ENCODE results near the gene CCDC127. TPM values are rescaled to one million over a fixed set of nuclear protein-coding genes. Genes with fewer than 3 reads are reported as not detected.

CCDC127 gene
- total RNA-seq, 1 donor from 2014 or later, result 11.1 TPM

DNA sequence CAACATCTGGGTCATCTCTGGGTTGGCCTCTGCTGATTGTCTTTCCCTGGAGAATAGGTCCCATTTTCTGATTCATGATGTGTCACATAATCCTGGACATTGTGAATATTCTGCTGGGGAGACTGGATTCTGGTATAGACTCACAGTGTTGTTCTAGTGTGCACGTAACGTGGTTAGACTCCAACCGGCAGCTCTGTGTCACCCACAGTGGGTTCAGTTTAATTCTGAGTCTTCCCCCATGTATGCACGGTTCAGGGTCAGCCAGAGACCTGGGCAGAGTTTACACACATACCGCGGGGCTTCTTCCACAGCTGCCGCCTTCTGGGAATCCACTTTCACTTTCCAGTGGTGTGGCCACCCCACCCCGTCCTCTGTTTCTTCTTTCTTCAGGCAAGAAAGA lies 64.7 kb downstream of the CCDC127 start:
- TF ChIP-seq, protein P1, sequence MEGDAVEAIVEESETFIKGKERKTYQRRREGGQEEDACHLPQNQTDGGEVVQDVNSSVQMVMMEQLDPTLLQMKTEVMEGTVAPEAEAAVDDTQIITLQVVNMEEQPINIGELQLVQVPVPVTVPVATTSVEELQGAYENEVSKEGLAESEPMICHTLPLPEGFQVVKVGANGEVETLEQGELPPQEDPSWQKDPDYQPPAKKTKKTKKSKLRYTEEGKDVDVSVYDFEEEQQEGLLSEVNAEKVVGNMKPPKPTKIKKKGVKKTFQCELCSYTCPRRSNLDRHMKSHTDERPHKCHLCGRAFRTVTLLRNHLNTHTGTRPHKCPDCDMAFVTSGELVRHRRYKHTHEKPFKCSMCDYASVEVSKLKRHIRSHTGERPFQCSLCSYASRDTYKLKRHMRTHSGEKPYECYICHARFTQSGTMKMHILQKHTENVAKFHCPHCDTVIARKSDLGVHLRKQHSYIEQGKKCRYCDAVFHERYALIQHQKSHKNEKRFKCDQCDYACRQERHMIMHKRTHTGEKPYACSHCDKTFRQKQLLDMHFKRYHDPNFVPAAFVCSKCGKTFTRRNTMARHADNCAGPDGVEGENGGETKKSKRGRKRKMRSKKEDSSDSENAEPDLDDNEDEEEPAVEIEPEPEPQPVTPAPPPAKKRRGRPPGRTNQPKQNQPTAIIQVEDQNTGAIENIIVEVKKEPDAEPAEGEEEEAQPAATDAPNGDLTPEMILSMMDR (IDR thresholded peaks at IDR 0.05), result no peak
- H3K4me1 Mint-ChIP-seq (ENCODE audit: unreplicated experiment), result peaks cover 27% of the 10 kb centered on the region
- peaks cover 7% of the 10 kb centered on the region for H3K27me3 Mint-ChIP-seq (ENCODE audit: unreplicated experiment)
- peaks cover 5% of the 10 kb centered on the region for H3K36me3 Mint-ChIP-seq (ENCODE audit: unreplicated experiment)
- DNase-seq (ENCODE audit: extremely low spot score, unreplicated experiment), result no peak
- no peak overlapping the region for H3K4me3 Mint-ChIP-seq (ENCODE audit: unreplicated experiment)
- H3K27ac Mint-ChIP-seq (ENCODE audit: unreplicated experiment), result no peak overlapping the region
- H3K9me3 Mint-ChIP-seq (ENCODE audit: unreplicated experiment), result peaks cover 6% of the 10 kb centered on the region

DNA sequence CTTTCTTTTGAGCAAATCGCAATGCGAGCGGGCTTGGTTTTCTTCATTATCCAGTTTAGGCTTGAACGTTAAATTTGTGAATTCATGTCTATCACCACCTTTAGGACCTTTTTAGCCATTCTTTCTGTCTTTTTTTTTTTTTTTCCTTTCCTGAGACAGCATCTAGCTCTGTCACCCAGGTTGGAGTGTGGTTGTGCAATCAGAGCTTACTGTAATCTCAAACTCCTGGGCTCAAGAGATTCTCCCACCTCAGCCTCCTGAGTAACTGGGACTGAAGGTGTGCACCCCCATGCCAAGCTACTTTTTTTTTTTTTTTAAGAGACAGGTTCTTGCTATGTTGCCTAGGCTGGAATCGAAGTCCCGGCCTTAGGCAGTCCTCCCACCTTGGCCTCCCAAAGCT lies 65.9 kb downstream of the CCDC127 start:
- DNase-seq (ENCODE audit: extremely low spot score, unreplicated experiment), result no peak
- Mint-ChIP-seq H3K27me3 (ENCODE audit: unreplicated experiment) (peaks cover 7% of the 10 kb centered on the region), H3K4me1 (ENCODE audit: unreplicated experiment) (peaks cover 27% of the 10 kb centered on the region), H3K9me3 (ENCODE audit: unreplicated experiment) (peaks cover 17% of the 10 kb centered on the region), H3K27ac (ENCODE audit: unreplicated experiment) (no peak overlapping the region), H3K36me3 (ENCODE audit: unreplicated experiment) (peaks cover 11% of the 10 kb centered on the region), H3K4me3 (ENCODE audit: unreplicated experiment) (no peak overlapping the region)
- TF ChIP-seq, protein P1 (IDR thresholded peaks at IDR 0.05), result no peak

DNA sequence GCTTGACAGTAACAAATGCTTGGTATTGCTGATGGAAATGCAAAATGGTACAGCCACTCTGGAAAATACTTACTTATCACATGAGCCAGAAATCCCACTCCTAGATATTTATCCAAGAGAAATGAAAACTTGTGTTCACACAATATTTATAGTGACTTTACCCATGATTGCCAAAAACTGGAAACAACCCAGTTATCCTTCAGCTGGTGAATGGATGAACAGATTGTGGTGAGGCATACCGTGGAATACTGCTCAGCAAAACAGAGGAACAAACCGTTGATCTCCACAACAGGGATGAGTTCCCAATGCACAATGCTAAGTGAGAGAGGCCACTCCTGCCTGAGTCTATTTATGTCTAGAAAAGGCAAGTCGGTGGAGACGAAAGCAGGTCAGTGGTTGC lies 67.2 kb downstream of the CCDC127 start:
- Mint-ChIP-seq H3K4me3 (ENCODE audit: unreplicated experiment) (no peak overlapping the region), H3K27me3 (ENCODE audit: unreplicated experiment) (peaks cover 7% of the 10 kb centered on the region), H3K36me3 (ENCODE audit: unreplicated experiment) (peaks cover 14% of the 10 kb centered on the region), H3K27ac (ENCODE audit: unreplicated experiment) (no peak overlapping the region), H3K9me3 (ENCODE audit: unreplicated experiment) (peaks cover 17% of the 10 kb centered on the region), H3K4me1 (ENCODE audit: unreplicated experiment) (peaks cover 27% of the 10 kb centered on the region)
- no peak for DNase-seq (ENCODE audit: extremely low spot score, unreplicated experiment)
- TF ChIP-seq, protein P1 (IDR thresholded peaks at IDR 0.05), result no peak

DNA sequence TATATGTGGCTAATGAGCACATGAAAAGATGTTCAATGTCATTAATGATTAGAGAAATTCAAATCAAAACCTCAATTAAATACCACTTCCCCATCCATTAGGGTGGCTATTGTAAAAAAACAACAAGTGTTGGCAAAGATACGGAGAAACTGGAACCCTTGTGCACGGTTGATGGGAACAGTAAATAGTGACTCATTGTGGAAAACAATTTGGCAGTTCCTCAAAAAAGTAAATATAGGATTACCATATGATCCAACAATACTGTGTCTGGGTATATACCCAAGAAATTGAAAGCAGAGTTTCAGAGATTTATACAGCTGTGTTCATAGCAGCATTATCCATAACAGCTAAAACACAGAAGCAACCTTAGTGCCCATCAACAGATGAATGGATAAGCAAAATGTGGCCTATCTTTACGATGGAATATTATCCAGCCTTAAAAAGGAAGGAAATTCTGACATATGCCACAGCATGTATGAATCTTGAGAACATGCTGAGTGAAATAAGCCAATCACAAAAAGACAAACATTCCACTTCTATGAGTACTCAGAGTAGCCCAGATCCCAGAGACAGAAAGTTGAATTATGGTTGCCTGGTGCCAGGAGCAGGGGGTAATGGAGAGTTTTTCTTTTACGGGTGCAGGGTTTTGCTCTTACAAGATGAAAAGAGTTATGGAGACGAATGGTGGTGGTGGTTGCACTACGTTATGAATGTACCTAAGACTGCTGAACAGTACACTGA lies 68.0 kb downstream of the CCDC127 start:
- Mint-ChIP-seq H3K4me3 (ENCODE audit: unreplicated experiment) (no peak overlapping the region), H3K4me1 (ENCODE audit: unreplicated experiment) (peaks cover 27% of the 10 kb centered on the region), H3K36me3 (ENCODE audit: unreplicated experiment) (peaks cover 10% of the 10 kb centered on the region), H3K27me3 (ENCODE audit: unreplicated experiment) (peaks cover 7% of the 10 kb centered on the region), H3K9me3 (ENCODE audit: unreplicated experiment) (peaks cover 17% of the 10 kb centered on the region), H3K27ac (ENCODE audit: unreplicated experiment) (no peak overlapping the region)
- TF ChIP-seq, protein P1 (IDR thresholded peaks at IDR 0.05), result no peak
- DNase-seq (ENCODE audit: extremely low spot score, unreplicated experiment), result no peak

DNA sequence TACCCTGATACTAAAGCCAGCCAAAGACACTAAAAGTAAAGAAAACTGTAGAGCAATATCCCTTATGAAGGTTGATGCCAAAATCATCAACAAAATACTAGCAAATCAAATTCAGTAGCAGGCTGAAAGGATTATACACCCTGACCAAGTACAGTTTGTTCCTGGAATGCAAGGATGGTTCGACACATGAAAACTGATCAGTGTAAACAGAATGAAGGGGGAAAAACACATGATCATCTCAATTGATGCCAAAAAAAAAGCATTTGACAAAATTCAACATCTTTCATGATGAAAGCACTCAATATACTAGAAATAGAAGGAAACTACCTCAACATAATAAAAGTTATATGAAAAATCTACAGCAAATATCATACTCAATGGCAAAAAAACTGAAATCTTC lies 70.2 kb downstream of the CCDC127 start:
- H3K4me1 Mint-ChIP-seq (ENCODE audit: unreplicated experiment), result peaks cover 14% of the 10 kb centered on the region
- peaks cover 17% of the 10 kb centered on the region for H3K9me3 Mint-ChIP-seq (ENCODE audit: unreplicated experiment)
- no peak overlapping the region for H3K4me3 Mint-ChIP-seq (ENCODE audit: unreplicated experiment)
- no peak overlapping the region for H3K27ac Mint-ChIP-seq (ENCODE audit: unreplicated experiment)
- H3K36me3 Mint-ChIP-seq (ENCODE audit: unreplicated experiment), result peaks cover 10% of the 10 kb centered on the region
- TF ChIP-seq, protein P1 (IDR thresholded peaks at IDR 0.05), result no peak
- no peak for DNase-seq (ENCODE audit: extremely low spot score, unreplicated experiment)
- H3K27me3 Mint-ChIP-seq (ENCODE audit: unreplicated experiment), result peaks cover 10% of the 10 kb centered on the region

Other genes starting within 250 kb of the CCDC127 start
- gene PLEKHG4B, start 126.0 kb downstream of the CCDC127 start, total RNA-seq, result 3.8 and 4.5 TPM in 2 replicates
- gene LRRC14B, start 26.7 kb downstream of the CCDC127 start, total RNA-seq, result not detected in 2 replicates
- 130 and 136 TPM in 2 replicates for gene SDHA, start 167 bp upstream of the CCDC127 start, total RNA-seq
- gene PDCD6, start 53.5 kb upstream of the CCDC127 start, total RNA-seq, result 94.7 and 106 TPM in 2 replicates
- 54.9 and 55.8 TPM in 2 replicates for gene AHRR, start 103.6 kb upstream of the CCDC127 start, total RNA-seq
- 70.0 and 81.4 TPM in 2 replicates for gene EXOC3, start 225.0 kb upstream of the CCDC127 start, total RNA-seq